H1 (cell line): Measurements from ENCODE around the gene TRIM67. TPM values are rescaled to one million over a fixed set of nuclear protein-coding genes. Genes with fewer than 3 reads are reported as not detected.
A peak's percentile ranks its signal among the peaks of the same experiment; 100 is the strongest.

Experiments
- CTCF ChIA-PET: fragments of 300-600 bp; sonication (Branson Sonifier 250); formaldehyde crosslinking; loops from one replicate; lab custom pipeline; 2021; ENCODE audit not compliant: partially characterized antibody; lab: Charles Lee
- POLR2A ChIA-PET: fragments of 300-600 bp; sonication (Branson Sonifier 250); formaldehyde crosslinking; loops from one replicate; lab custom pipeline; 2021; ENCODE audit warnings: inconsistent platforms; ENCODE audit not compliant: partially characterized antibody; lab: Charles Lee
- DNase-seq, 2 experiments: peaks; one replicate each; pipeline versions ENCODE4 v3.0.0 to v3.0.0-alpha.2; 2010 to 2022; ENCODE audit warnings: low spot score in 2 of 2, low read depth in 1 of 2, mixed read lengths in 1 of 2
- FAIRE-seq: peaks from 2 replicates; lab custom pipeline; 2011; peaks lifted over from hg19 to GRCh38; lab: Jason Lieb, UNC
- H2AFZ ChIP-seq: 2 replicates; pipeline ENCODE4 v1.8.1; 2012; ENCODE audit warnings: low read length, inconsistent platforms
- H2AK5ac ChIP-seq: 2 replicates; pipeline ENCODE4 v1.6.1; 2013; ENCODE audit warnings: low read depth, low read length
- H2BK120ac ChIP-seq: replicated peaks from 2 replicates; pipeline ENCODE3; 2013; ENCODE audit warnings: low read depth, low read length, inconsistent platforms
- H2BK12ac ChIP-seq: 2 replicates; pipeline ENCODE4 v1.6.1; 2013; ENCODE audit warnings: low read depth, low read length
- H2BK15ac ChIP-seq: 2 replicates; pipeline ENCODE4 v1.6.1; 2013; ENCODE audit warnings: low read length
- H2BK20ac ChIP-seq: 2 replicates; pipeline ENCODE4 v1.6.1; 2013; ENCODE audit warnings: low read length
- H2BK5ac ChIP-seq: 2 replicates; pipeline ENCODE4 v1.6.1; 2013; ENCODE audit warnings: low read depth, low read length
- H3K14ac ChIP-seq: 2 replicates; pipeline ENCODE4 v1.6.1; 2013; ENCODE audit warnings: inconsistent platforms; ENCODE audit not compliant: insufficient read length
- H3K18ac ChIP-seq: 2 replicates; pipeline ENCODE4 v1.6.1; 2013; ENCODE audit warnings: low read length; ENCODE audit errors: extremely low read depth
- H3K23ac ChIP-seq: 2 replicates; pipeline ENCODE4 v1.6.1; 2013; ENCODE audit warnings: inconsistent platforms; ENCODE audit not compliant: insufficient read length
- H3K23me2 ChIP-seq: 2 replicates; pipeline ENCODE4 v1.6.1; 2013; ENCODE audit warnings: low read depth, low read length
- H3K27ac ChIP-seq: 2 replicates; pipeline ENCODE4 v1.6.1; 2011; ENCODE audit warnings: low read depth, low read length, inconsistent platforms
- H3K27me3 ChIP-seq, 4 experiments: replicated peaks in 1 of 4; 1 replicate in 1 of 4; 2 replicates in 3 of 4; pipeline versions ENCODE4 v1.6.1 to v1.8.1; 2011 to 2013; ENCODE audit warnings: low read length in 3 of 4, mild to moderate bottlenecking in 3 of 4, inconsistent platforms in 2 of 4, mixed read lengths in 2 of 4, moderate library complexity in 1 of 4; ENCODE audit not compliant: control insufficient read depth in 3 of 4, insufficient read depth in 3 of 4; ENCODE audit errors: extremely low read depth in 1 of 4
- H3K36me3 ChIP-seq, 4 experiments: 2 replicates each; pipeline versions ENCODE4 v1.6.1 to v1.8.1; 2011 to 2013; ENCODE audit warnings: mild to moderate bottlenecking in 4 of 4, low read length in 3 of 4, moderate library complexity in 2 of 4, control low read depth in 1 of 4, inconsistent platforms in 1 of 4; ENCODE audit not compliant: insufficient read depth in 4 of 4, control insufficient read depth in 2 of 4
- H3K4ac ChIP-seq: replicated peaks from 2 replicates; pipeline ENCODE3; 2013; ENCODE audit warnings: low read length, low read depth, mixed read lengths, inconsistent platforms; ENCODE audit not compliant: insufficient read length
- H3K4me1 ChIP-seq, 4 experiments: replicated peaks in 1 of 4; 1 replicate in 1 of 4; 2 replicates in 3 of 4; pipeline versions ENCODE4 v1.6.1 to v1.8.1; 2011 to 2013; ENCODE audit warnings: low read length in 3 of 4, inconsistent platforms in 2 of 4, mixed read lengths in 1 of 4; ENCODE audit not compliant: insufficient read depth in 4 of 4, control insufficient read depth in 3 of 4
- H3K4me2 ChIP-seq, 2 experiments: 2 replicates each; pipeline versions ENCODE4 v1.6.1 to v1.8.1; 2011 to 2013; ENCODE audit warnings: low read depth in 2 of 2, low read length in 2 of 2, control low read depth in 1 of 2, inconsistent platforms in 1 of 2, mild to moderate bottlenecking in 1 of 2; ENCODE audit not compliant: insufficient read depth in 1 of 2
- H3K4me3 ChIP-seq, 4 experiments: fragments of 200-600, 300-600 bp in 1 of 4; sonication (generic), shearing (Covaris generic), sonication (Bioruptor Twin) in 1 of 4; 2 replicates each; pipeline versions ENCODE4 v1.5.1 to v1.8.1; 2011 to 2016; ENCODE audit warnings: low read length in 4 of 4, low read depth in 3 of 4, control low read depth in 2 of 4, inconsistent platforms in 2 of 4, mild to moderate bottlenecking in 2 of 4, mixed read lengths in 1 of 4, moderate library complexity in 1 of 4; ENCODE audit not compliant: insufficient read depth in 2 of 4; ENCODE audit errors: extremely low read depth in 1 of 4
- H3K56ac ChIP-seq: replicated peaks from 2 replicates; pipeline ENCODE3; 2013; ENCODE audit warnings: low read depth, mild to moderate bottlenecking, mixed read lengths, low read length, inconsistent platforms; ENCODE audit not compliant: insufficient read length
- H3K79me1 ChIP-seq: 2 replicates; pipeline ENCODE4 v1.6.1; 2013; ENCODE audit warnings: low read depth, low read length, control low read depth
- H3K79me2 ChIP-seq, 2 experiments: 2 replicates each; pipeline versions ENCODE4 v1.6.1 to v1.8.1; 2012 to 2013; ENCODE audit warnings: low read length in 2 of 2, mild to moderate bottlenecking in 2 of 2, inconsistent platforms in 1 of 2; ENCODE audit not compliant: insufficient read depth in 2 of 2, control insufficient read depth in 1 of 2
- H3K9ac ChIP-seq, 4 experiments: replicated peaks in 1 of 4; 1 replicate in 1 of 4; 2 replicates in 3 of 4; pipeline versions ENCODE4 v1.6.1 to v1.8.1; 2011 to 2013; ENCODE audit warnings: low read depth in 3 of 4, low read length in 3 of 4, control low read depth in 2 of 4, mild to moderate bottlenecking in 2 of 4, moderate library complexity in 2 of 4, inconsistent platforms in 1 of 4; ENCODE audit errors: extremely low read depth in 1 of 4
- H3K9me3 ChIP-seq, 2 experiments: 2 replicates each; pipeline versions ENCODE4 v1.6.1 to v1.8.1; 2012 to 2013; ENCODE audit warnings: mild to moderate bottlenecking in 2 of 2, moderate library complexity in 2 of 2, control low read depth in 1 of 2, inconsistent platforms in 1 of 2, low read depth in 1 of 2, low read length in 1 of 2, mixed read lengths in 1 of 2; ENCODE audit not compliant: insufficient read depth in 2 of 2
- H4K20me1 ChIP-seq, 2 experiments: replicated peaks in 1 of 2; 2 replicates each; pipeline versions ENCODE3 to v1.8.1; 2011 to 2013; ENCODE audit warnings: inconsistent platforms in 2 of 2, low read length in 2 of 2, mild to moderate bottlenecking in 1 of 2; ENCODE audit not compliant: insufficient read depth in 2 of 2, control insufficient read depth in 1 of 2
- H4K5ac ChIP-seq: 2 replicates; pipeline ENCODE4 v1.6.1; 2013; ENCODE audit warnings: low read length, low read depth, mixed read lengths, inconsistent platforms; ENCODE audit not compliant: insufficient read length
- H4K8ac ChIP-seq: 2 replicates; pipeline ENCODE4 v1.8.0; 2013; ENCODE audit warnings: mild to moderate bottlenecking, moderate library complexity, low read length, inconsistent platforms; ENCODE audit not compliant: insufficient read depth; ENCODE audit errors: extremely low read depth
- H4K91ac ChIP-seq: replicated peaks from 2 replicates; pipeline ENCODE3; 2013; ENCODE audit warnings: low read length, mixed read lengths, inconsistent platforms; ENCODE audit not compliant: insufficient read length
- CTBP2 ChIP-seq: IDR thresholded peaks from 2 replicates; pipeline ENCODE4 v1.7.0; 2011; ENCODE audit warnings: borderline replicate concordance, mild to moderate bottlenecking, moderate library complexity, mixed read lengths, low read length; ENCODE audit not compliant: insufficient read depth, insufficient read length
- EP300 ChIP-seq, 2 experiments: IDR thresholded peaks; 1 replicate in 1 of 2; 2 replicates in 1 of 2; pipeline ENCODE4 v1.6.1; 2011 to 2012; ENCODE audit warnings: low read depth in 2 of 2, low read length in 2 of 2, mild to moderate bottlenecking in 2 of 2, borderline replicate concordance in 1 of 2, inconsistent platforms in 1 of 2, moderate library complexity in 1 of 2
- GABPA ChIP-seq: IDR thresholded peaks from 2 replicates; pipeline ENCODE4 v1.6.1; 2011; ENCODE audit warnings: mild to moderate bottlenecking, low read length, moderate library complexity, borderline replicate concordance; ENCODE audit not compliant: insufficient read depth
- KDM4A ChIP-seq: IDR thresholded peaks from one replicate; pipeline ENCODE4 v1.7.1; 2012; ENCODE audit warnings: low read depth, mild to moderate bottlenecking, moderate library complexity, low read length, inconsistent platforms; ENCODE audit not compliant: severe bottlenecking
- KDM5A ChIP-seq: fragments of 200-600 bp; IDR thresholded peaks from 2 replicates; pipeline ENCODE4 v1.7.1; 2012; ENCODE audit warnings: mild to moderate bottlenecking, low read length, inconsistent platforms, mixed read lengths
- POLR2A ChIP-seq, 2 experiments: IDR thresholded peaks; 1 replicate in 1 of 2; 2 replicates in 1 of 2; pipeline ENCODE4 v1.6.1; 2011; ENCODE audit warnings: low read depth in 2 of 2, low read length in 2 of 2, mild to moderate bottlenecking in 2 of 2; ENCODE audit errors: control extremely low read depth in 1 of 2
- RFX5 ChIP-seq: IDR thresholded peaks from 2 replicates; pipeline ENCODE4 v1.6.1; 2011; ENCODE audit warnings: low read depth, low read length, improper control_type of control experiment, borderline replicate concordance
- SP1 ChIP-seq: IDR thresholded peaks from 2 replicates; pipeline ENCODE4 v1.6.1; 2011; ENCODE audit warnings: low read depth, low read length
- SP2 ChIP-seq: IDR thresholded peaks from 2 replicates; pipeline ENCODE4 v1.6.1; 2012; ENCODE audit warnings: mild to moderate bottlenecking, low read length, inconsistent platforms
- TEAD4 ChIP-seq: IDR thresholded peaks from 2 replicates; pipeline ENCODE4 v1.6.1; 2012; ENCODE audit warnings: low read depth, low read length, inconsistent platforms, mixed read lengths
- WGBS, 2 experiments: shearing (Covaris generic) in 1 of 2; methylation state at CpG; one replicate each; pipeline versions ENCODE4 v1.1.6 to v1.1.7; 2013 to 2015; ENCODE audit warnings: low lambda C conversion rate in 2 of 2, mixed read lengths in 2 of 2, inconsistent platforms in 1 of 2, low coverage in 1 of 2, missing lambda C conversion rate in 1 of 2; ENCODE audit not compliant: insufficient replicate concordance in 2 of 2, insufficient coverage in 1 of 2, insufficient read length in 1 of 2; ENCODE audit errors: extremely low coverage in 1 of 2, missing lambda C conversion rate in 1 of 2; 5-methylcytosine and 5-hydroxymethylcytosine counted together
- polyA plus RNA-seq, 7 experiments: library from polyadenylated mRNA; depleted of rRNA in 3 of 7; stranded (reverse) in 5 of 7; unstranded in 2 of 7; fragments of >200 nt in 5 of 7; fragments of 200-250 nt in 2 of 7; gene quantifications; 1 replicate in 5 of 7; 2 replicates in 1 of 7; 4 replicates in 1 of 7; pipeline versions ENCODE4 v1.2.1 to v1.2.3, GENCODE V29; 2011 to 2013; ENCODE audit warnings: missing spikeins in 2 of 7, mixed read lengths in 2 of 7
- total RNA-seq: library from RNA; stranded (reverse); fragmentation: NEBNext Ultra II Directional; extraction: Animal tissue kit (Norgen Biotek cat#: 25700); gene quantifications from 2 replicates; pipeline ENCODE4 v1.2.1, GENCODE V29; 2021
- TF ChIP-seq, protein P1 (sequence below): IDR thresholded peaks from 2 replicates; pipeline ENCODE4 v1.6.1; 2012; ENCODE audit warnings: inconsistent platforms

Gene TRIM67
- total and polyA plus RNA-seq, 2 of the 8 experiments (the other 6 are each of a cell fraction or from before 2014, with no cell fraction given) = under 0.01 TPM; not detected in 1

DNA sequence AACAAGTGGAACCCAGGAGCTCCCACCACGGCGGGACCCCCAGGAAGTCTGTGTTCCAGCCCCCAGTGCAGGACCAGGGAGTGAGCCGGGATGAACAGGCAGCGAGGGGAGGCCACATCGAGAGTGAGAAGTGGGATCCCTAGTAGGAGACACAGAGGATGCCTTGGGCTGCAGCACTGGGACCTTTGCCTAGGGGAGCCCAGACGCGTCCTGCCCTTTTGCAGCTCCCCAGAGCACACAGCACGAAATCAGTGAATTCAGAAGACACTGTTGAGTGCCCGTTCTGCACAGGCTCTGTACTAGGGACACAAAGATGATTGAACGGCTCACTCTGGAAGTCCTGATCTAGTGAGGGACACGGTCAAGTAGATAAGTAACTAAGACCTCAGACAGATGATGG is 23.5 kb downstream of the TRIM67 start:
- H3K79me1 ChIP-seq = no peaks in the 10 kb centered on the region
- no peak overlapping the region for H2BK120ac ChIP-seq
- no peak overlapping the region for H2BK5ac ChIP-seq
- no peak overlapping the region for H3K27ac ChIP-seq
- H2AFZ ChIP-seq = no peak overlapping the region
- H4K20me1 ChIP-seq = peaks cover 0 to 2% of the 10 kb centered on the region in 2 experiments
- H3K23me2 ChIP-seq = no peaks in the 10 kb centered on the region
- peak overlapping the region; percentile 34 for H4K91ac ChIP-seq
- H2BK12ac ChIP-seq = no peak overlapping the region
- no peak overlapping the region for H2AK5ac ChIP-seq
- H4K5ac ChIP-seq = no peak overlapping the region
- H3K23ac ChIP-seq = no peak overlapping the region
- no peaks in the 10 kb centered on the region for H3K79me2 ChIP-seq
- ChIA-PET CTCF (interaction anchor here (0.6 to 1.6 kb wide), 4 partner anchors 15 to 30 kb away, joined by 3 read pairs; no protein-coding TSS in a partner anchor), POLR2A (no interaction called here)
- no peak overlapping the region for H3K4me2 ChIP-seq
- H3K9me3 ChIP-seq = no peaks in the 10 kb centered on the region; a peak in 1 of 4 replicates
- H2BK15ac ChIP-seq = no peak overlapping the region
- H3K4me1 ChIP-seq = peaks cover 0 to 11% (median 8%) of the 10 kb centered on the region in 4 experiments; a peak in 5 of 7 replicates
- FAIRE-seq (no peak), DNase-seq (no peak)
- peaks cover 0 to 18% (median 10%) of the 10 kb centered on the region in 4 experiments; a peak in 4 of 7 replicates for H3K27me3 ChIP-seq
- no peaks in the 10 kb centered on the region for H3K36me3 ChIP-seq
- no peak overlapping the region for H3K56ac ChIP-seq
- no peak overlapping the region for H3K9ac ChIP-seq
- H3K14ac ChIP-seq = no peak overlapping the region
- 94% methylated on average over 11 of the region's 11 CpGs; no CpG with 5 or more reads in 1 of the 2 experiments for WGBS, 2 experiments
- H4K8ac ChIP-seq = no peak overlapping the region
- no peak overlapping the region for H3K4ac ChIP-seq
- no peak overlapping the region; the same call in 1 of the 2 replicates for H3K18ac ChIP-seq
- no peak overlapping the region for H2BK20ac ChIP-seq
- no peak overlapping the region for H3K4me3 ChIP-seq
- TF ChIP-seq EP300 (IDR thresholded peaks at IDR 0.05; ENCODE audit: borderline replicate concordance in 1 of 2, low read depth in 2 of 2, low read length in 2 of 2) (no peak), GABPA (no peak), RFX5 (no peak), SP2 (no peak), SP1 (no peak), KDM4A (no peak), CTBP2 (no peak), POLR2A (IDR thresholded peaks at IDR 0.05; ENCODE audit: control extremely low read depth in 1 of 2, low read depth in 2 of 2, low read length in 2 of 2) (no peak), TEAD4 (no peak), KDM5A (no peak)
- TF ChIP-seq, protein P1, sequence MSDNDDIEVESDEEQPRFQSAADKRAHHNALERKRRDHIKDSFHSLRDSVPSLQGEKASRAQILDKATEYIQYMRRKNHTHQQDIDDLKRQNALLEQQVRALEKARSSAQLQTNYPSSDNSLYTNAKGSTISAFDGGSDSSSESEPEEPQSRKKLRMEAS = no peak
